H1 (cell line): ENCODE results near the gene OLFM2.

Experiments
- CHD2 ChIP-seq: IDR thresholded peaks from 2 replicates; pipeline ENCODE4 v1.6.1; 2012; ENCODE audit warnings: low read length, improper control_type of control experiment
- EZH2 ChIP-seq: fragments of 200-600 bp; sonication (generic); IDR thresholded peaks from 2 replicates; pipeline ENCODE4 v1.7.1; 2012; ENCODE audit warnings: low read depth, mild to moderate bottlenecking, moderate library complexity, low read length, inconsistent platforms; ENCODE audit not compliant: severe bottlenecking
- POLR2AphosphoS5 ChIP-seq: IDR thresholded peaks from 2 replicates; pipeline ENCODE4 v1.6.1; 2011; ENCODE audit warnings: low read depth, low read length
- RAD21 ChIP-seq, 2 experiments: IDR thresholded peaks in 1 of 2; conservative IDR thresholded peaks in 1 of 2; 2 replicates each; pipeline ENCODE4 v1.6.1; 2011; ENCODE audit warnings: low read depth in 2 of 2, low read length in 2 of 2, improper control_type of control experiment in 1 of 2, inconsistent platforms in 1 of 2, mild to moderate bottlenecking in 1 of 2, moderate library complexity in 1 of 2
- RBBP5 ChIP-seq: IDR thresholded peaks from 2 replicates; pipeline ENCODE4 v1.7.1; 2012; ENCODE audit warnings: low read depth, mild to moderate bottlenecking, inconsistent platforms, low read length, moderate library complexity, borderline replicate concordance
- TAF1 ChIP-seq: IDR thresholded peaks from 2 replicates; pipeline ENCODE4 v1.6.1; 2011; ENCODE audit warnings: mild to moderate bottlenecking, low read depth, low read length
- ZNF274 ChIP-seq: IDR thresholded peaks from 2 replicates; pipeline ENCODE4 v1.7.0; 2012; ENCODE audit warnings: low read length, borderline replicate concordance; ENCODE audit errors: extremely low read depth
- TF ChIP-seq, protein P1 (sequence below), 3 experiments: IDR thresholded peaks; 1 replicate in 2 of 3; 2 replicates in 1 of 3; pipeline versions ENCODE4 v1.5.1 to v1.6.1; 2011; ENCODE audit warnings: low read length in 3 of 3, mild to moderate bottlenecking in 3 of 3, inconsistent platforms in 2 of 3, low read depth in 1 of 3, moderate library complexity in 1 of 3; ENCODE audit not compliant: insufficient read depth in 1 of 3; ENCODE audit errors: control extremely low read depth in 1 of 3
- TF ChIP-seq, protein P2 (sequence below): IDR thresholded peaks from 2 replicates; pipeline ENCODE4 v1.6.1; 2012; ENCODE audit warnings: inconsistent platforms

- TF ChIP-seq POLR2AphosphoS5: no peak
- no peak for TF ChIP-seq CHD2
- TF ChIP-seq, protein P1, sequence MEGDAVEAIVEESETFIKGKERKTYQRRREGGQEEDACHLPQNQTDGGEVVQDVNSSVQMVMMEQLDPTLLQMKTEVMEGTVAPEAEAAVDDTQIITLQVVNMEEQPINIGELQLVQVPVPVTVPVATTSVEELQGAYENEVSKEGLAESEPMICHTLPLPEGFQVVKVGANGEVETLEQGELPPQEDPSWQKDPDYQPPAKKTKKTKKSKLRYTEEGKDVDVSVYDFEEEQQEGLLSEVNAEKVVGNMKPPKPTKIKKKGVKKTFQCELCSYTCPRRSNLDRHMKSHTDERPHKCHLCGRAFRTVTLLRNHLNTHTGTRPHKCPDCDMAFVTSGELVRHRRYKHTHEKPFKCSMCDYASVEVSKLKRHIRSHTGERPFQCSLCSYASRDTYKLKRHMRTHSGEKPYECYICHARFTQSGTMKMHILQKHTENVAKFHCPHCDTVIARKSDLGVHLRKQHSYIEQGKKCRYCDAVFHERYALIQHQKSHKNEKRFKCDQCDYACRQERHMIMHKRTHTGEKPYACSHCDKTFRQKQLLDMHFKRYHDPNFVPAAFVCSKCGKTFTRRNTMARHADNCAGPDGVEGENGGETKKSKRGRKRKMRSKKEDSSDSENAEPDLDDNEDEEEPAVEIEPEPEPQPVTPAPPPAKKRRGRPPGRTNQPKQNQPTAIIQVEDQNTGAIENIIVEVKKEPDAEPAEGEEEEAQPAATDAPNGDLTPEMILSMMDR (IDR thresholded peaks at IDR 0.05; ENCODE audit: control extremely low read depth in 1 of 3, insufficient read depth in 1 of 3, low read depth in 1 of 3, low read length in 3 of 3): no peak
- no peak for TF ChIP-seq TAF1
- TF ChIP-seq RBBP5: no peak
- TF ChIP-seq, protein P2, sequence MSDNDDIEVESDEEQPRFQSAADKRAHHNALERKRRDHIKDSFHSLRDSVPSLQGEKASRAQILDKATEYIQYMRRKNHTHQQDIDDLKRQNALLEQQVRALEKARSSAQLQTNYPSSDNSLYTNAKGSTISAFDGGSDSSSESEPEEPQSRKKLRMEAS: no peak
- TF ChIP-seq EZH2: no peak
- TF ChIP-seq ZNF274: no peak
- no peak for TF ChIP-seq RAD21 (IDR thresholded peaks at IDR 0.05 in 1 of 2, conservative IDR thresholded peaks at IDR 0.05 in 1 of 2; ENCODE audit: low read depth in 2 of 2, low read length in 2 of 2)
Measured at GRCh38 chr19:9842834-9843625, 93.3 kb downstream of the OLFM2 start.
